Measurements from ENCODE around the gene IBTK.

DNA sequence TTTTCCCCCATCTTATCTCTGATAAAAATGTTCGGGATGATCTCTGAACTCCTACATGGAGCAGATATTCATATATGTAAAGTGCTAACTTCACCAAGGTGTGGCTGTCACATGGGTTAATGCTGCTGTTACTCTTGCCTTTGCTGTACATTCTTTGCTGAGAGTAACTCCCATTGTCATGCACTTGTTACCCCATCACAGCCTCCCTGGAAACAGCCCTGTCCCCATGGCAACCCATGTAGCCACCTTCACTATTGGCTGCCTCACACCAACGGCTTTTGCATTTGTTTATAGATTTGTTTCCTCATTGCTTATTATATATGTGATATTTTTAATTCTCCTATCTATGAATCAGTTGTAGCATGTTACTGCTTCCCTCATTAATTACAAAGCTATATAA, 17.3 kb upstream of the IBTK start:
- TF ChIP-seq, protein P1, sequence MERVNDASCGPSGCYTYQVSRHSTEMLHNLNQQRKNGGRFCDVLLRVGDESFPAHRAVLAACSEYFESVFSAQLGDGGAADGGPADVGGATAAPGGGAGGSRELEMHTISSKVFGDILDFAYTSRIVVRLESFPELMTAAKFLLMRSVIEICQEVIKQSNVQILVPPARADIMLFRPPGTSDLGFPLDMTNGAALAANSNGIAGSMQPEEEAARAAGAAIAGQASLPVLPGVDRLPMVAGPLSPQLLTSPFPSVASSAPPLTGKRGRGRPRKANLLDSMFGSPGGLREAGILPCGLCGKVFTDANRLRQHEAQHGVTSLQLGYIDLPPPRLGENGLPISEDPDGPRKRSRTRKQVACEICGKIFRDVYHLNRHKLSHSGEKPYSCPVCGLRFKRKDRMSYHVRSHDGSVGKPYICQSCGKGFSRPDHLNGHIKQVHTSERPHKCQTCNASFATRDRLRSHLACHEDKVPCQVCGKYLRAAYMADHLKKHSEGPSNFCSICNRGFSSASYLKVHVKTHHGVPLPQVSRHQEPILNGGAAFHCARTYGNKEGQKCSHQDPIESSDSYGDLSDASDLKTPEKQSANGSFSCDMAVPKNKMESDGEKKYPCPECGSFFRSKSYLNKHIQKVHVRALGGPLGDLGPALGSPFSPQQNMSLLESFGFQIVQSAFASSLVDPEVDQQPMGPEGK (CRISPR knock-in tag; IDR thresholded peaks at IDR 0.05; ENCODE audit: borderline replicate concordance), result no peak
- no peak for TF ChIP-seq ZFP3 (CRISPR knock-in tag; IDR thresholded peaks at IDR 0.05)
- TF ChIP-seq, protein P2, sequence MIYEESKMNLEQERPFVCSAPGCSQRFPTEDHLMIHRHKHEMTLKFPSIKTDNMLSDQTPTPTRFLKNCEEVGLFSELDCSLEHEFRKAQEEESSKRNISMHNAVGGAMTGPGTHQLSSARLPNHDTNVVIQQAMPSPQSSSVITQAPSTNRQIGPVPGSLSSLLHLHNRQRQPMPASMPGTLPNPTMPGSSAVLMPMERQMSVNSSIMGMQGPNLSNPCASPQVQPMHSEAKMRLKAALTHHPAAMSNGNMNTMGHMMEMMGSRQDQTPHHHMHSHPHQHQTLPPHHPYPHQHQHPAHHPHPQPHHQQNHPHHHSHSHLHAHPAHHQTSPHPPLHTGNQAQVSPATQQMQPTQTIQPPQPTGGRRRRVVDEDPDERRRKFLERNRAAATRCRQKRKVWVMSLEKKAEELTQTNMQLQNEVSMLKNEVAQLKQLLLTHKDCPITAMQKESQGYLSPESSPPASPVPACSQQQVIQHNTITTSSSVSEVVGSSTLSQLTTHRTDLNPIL (CRISPR knock-in tag; IDR thresholded peaks at IDR 0.05; ENCODE audit: low read depth), result no peak
- no peak for TF ChIP-seq ARNTL (CRISPR knock-in tag; IDR thresholded peaks at IDR 0.05; ENCODE audit: borderline replicate concordance, low read depth)
- TF ChIP-seq SNAI2 (CRISPR knock-in tag; IDR thresholded peaks at IDR 0.05), result no peak
- no peak for TF ChIP-seq ZFP30 (CRISPR knock-in tag; IDR thresholded peaks at IDR 0.05)
- no peak for TF ChIP-seq ISL1 (CRISPR knock-in tag; IDR thresholded peaks at IDR 0.05)
- TF ChIP-seq CSDC2 (CRISPR knock-in tag; IDR thresholded peaks at IDR 0.05), result no peak
- TF ChIP-seq, protein P3, sequence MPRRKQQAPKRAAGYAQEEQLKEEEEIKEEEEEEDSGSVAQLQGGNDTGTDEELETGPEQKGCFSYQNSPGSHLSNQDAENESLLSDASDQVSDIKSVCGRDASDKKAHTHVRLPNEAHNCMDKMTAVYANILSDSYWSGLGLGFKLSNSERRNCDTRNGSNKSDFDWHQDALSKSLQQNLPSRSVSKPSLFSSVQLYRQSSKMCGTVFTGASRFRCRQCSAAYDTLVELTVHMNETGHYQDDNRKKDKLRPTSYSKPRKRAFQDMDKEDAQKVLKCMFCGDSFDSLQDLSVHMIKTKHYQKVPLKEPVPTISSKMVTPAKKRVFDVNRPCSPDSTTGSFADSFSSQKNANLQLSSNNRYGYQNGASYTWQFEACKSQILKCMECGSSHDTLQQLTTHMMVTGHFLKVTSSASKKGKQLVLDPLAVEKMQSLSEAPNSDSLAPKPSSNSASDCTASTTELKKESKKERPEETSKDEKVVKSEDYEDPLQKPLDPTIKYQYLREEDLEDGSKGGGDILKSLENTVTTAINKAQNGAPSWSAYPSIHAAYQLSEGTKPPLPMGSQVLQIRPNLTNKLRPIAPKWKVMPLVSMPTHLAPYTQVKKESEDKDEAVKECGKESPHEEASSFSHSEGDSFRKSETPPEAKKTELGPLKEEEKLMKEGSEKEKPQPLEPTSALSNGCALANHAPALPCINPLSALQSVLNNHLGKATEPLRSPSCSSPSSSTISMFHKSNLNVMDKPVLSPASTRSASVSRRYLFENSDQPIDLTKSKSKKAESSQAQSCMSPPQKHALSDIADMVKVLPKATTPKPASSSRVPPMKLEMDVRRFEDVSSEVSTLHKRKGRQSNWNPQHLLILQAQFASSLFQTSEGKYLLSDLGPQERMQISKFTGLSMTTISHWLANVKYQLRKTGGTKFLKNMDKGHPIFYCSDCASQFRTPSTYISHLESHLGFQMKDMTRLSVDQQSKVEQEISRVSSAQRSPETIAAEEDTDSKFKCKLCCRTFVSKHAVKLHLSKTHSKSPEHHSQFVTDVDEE (CRISPR knock-in tag; IDR thresholded peaks at IDR 0.05), result no peak
- no peak for TF ChIP-seq ZNF70 (CRISPR knock-in tag; IDR thresholded peaks at IDR 0.05)
- TF ChIP-seq ESRRG (CRISPR knock-in tag; IDR thresholded peaks at IDR 0.05), result no peak
- TF ChIP-seq PPARA (CRISPR knock-in tag; IDR thresholded peaks at IDR 0.05; ENCODE audit: borderline replicate concordance), result no peak
- no peak for TF ChIP-seq BACH2 (CRISPR knock-in tag; IDR thresholded peaks at IDR 0.05; ENCODE audit: borderline replicate concordance)
- TF ChIP-seq RARB (CRISPR knock-in tag; IDR thresholded peaks at IDR 0.05), result no peak

Data from SK-N-SH treated with all-trans-retinoic acid at 6 μM for 48 hours (cell line).